NCI-H1417 treated with DMSO at 0.1 percent for 48 hours (cell line): ENCODE results near the gene MUC6.
A peak's percentile ranks its signal among the peaks of the same experiment; 100 is the strongest.

Experiments
- DNase-seq: peaks from one replicate; lab custom pipeline; 2025; lab: John Stamatoyannopoulos, UW

The MUC6 gene

GRCh38 chr11:1052133-1053011 lies 15.9 kb upstream of the MUC6 start:
- no peak for DNase-seq

DNA sequence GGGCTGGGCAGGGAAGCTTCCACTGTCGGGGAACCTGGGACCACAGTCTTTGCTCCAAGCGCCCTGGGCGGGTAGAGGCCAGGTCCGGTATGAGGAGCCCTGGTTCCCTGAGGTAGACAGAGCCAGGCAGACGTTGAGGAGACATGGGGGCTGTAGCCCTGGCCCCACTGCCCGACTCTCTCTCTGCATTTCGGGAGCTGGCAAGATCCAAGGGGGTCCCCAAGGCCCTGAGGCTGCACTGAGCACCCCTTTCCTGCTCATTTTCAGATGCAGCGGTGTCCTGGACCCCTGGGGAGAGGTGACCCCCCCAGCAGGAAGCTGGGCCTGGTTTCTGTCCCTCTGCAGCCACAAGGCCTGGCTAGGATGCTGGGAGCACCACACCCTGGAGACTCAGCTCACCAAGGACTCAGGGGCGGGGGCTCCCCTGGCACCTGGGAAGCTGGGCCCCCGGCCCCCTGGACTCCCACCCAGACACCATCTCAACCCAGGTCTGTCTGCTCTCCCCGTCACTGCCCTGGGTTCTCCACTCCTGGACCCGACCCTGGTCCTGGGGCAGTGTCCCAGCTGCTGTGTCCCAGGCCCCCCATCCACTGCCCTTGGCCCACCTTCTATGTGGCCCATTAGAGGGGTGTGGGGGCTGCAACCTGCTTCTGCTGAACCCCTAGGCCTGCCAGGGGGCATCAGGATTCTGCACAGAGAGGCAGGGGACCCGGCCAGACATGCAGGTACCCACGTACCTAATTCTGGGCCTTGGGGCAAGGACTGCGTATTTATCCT lies 15.0 kb upstream of the MUC6 start:
- DNase-seq, result no peak

DNA sequence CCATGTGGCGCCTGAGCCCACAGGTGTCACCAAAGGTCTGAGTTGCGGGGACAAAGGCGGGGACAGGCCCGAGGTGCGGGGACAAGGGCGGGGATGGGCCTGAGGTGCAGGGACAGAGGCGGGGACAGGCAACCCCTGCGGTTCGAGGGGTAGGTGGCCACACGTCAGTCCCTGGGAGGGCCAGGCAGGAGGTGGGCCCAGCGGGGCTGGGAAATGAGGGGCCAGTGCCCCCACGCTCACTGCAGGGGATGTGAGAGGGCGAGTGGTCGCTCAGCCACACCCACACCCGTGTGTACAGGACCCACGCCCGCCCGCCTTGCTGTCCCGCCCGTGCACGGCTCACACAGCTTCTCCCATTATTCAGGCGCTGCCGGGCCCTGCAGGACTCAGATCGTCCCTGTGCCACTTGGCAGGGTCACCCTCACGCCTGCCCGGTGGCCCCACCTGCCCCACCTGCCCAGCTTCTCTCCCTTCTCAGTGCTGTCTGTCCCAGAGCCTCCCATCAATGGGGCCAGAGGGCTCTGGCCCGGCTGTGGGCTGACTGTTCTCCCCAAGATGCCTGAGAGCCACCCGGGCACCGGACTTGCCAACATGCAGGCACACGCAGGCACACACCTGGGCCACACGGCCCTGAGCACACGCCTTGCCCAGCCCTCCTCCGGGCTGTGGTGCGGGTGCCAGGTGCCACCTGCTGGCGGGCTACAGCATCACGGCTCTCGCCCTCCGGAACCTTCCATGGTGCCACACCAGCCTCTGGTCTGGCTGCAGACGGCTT lies 14.2 kb upstream of the MUC6 start:
- DNase-seq, result peak; percentile 17

DNA sequence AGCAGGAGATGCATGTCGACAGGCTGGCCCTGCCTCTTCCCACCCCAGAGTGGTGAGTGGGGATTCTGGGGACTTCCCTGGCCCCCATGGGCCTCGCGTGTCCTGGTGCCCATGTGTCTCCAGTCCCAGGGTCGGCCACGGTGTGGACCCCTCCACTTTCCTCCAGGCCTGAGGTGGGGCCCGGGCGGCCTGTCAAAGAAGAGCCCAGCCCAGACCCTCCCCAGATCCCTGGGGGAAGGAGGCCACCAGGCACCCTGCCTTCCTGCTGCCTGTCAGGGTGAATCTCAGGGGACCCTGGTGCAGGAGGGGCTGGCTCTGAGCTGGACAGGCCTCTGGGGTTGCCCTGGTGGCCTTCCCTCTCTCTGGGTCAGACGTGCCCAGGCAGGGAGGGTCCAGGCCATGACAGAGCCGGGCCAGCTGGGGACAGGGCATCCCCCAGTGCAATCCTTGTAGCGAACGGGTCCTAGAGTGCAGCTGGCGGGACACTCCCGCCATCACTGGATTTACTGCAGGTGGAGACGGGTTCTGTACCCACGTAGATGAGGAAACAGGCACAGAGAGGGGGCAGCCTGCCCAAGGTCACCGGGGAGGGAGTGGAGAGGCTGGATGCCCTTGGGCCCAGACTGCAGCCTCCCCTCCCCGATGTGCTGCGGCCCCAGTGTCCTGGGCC lies 13.5 kb upstream of the MUC6 start:
- DNase-seq, result no peak

GRCh38 chr11:1049431-1049891 lies 12.9 kb upstream of the MUC6 start:
- no peak for DNase-seq

DNA sequence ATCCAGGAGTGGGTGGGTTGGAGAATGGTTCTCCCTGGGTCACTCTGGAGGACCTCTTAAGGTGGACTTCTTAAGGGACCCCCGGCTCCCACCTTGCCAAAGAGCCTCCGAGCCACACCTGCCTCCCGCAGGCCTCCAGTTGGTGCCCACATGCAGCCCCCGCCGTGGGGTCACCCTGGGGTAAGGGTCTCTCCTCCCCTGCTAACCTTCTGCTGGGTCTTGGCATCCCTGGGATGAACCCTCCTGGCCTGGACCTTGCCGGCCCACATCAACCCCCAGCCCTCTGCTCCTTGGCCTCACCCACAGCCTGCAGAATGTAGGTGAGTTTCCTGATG lies 12.5 kb upstream of the MUC6 start:
- no peak for DNase-seq

DNA sequence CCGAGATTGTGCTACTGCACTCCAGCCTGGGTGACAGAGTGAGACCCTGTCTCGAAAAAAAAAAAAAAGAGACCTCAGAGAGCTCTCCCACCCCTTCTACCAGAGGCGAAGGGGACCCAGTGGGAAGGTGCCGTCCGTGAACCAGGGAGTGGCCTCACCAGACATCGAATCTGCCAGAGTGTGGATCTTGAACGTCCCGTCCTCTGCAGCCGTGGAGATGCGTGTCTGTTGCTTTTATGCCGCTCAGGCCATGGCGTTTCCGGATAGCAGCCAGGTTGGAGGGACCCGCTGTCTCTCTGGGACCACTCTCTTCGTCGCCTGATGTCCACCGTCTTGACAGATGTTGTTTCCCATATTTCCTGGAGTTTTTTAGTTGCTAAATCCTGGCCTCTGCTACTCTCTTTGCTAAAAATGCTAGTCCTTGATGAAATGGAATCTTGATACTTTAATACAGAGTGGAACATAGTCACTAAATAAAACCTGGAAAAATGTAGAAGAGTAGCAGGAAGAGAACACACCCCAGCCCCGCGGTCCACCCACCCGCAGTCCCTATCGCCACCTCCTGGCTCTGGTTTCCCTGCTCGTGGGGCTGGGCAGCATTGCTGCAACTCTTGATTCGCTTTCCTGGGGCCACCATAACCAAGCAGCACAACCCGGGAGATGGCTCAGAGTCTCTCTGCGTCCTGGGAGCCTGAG lies 12.0 kb upstream of the MUC6 start:
- no peak for DNase-seq

- no peak for DNase-seq
Observed at GRCh38 chr11:1047595-1048156, 11.2 kb upstream of the MUC6 start.

- DNase-seq, result no peak
Observed at GRCh38 chr11:1044160-1044559, 7.6 kb upstream of the MUC6 start.

GRCh38 chr11:1043563-1044096 lies 7.1 kb upstream of the MUC6 start:
- DNase-seq, result no peak

- DNase-seq, result no peak
Observed at GRCh38 chr11:1042626-1043562, 6.4 kb upstream of the MUC6 start.

DNA sequence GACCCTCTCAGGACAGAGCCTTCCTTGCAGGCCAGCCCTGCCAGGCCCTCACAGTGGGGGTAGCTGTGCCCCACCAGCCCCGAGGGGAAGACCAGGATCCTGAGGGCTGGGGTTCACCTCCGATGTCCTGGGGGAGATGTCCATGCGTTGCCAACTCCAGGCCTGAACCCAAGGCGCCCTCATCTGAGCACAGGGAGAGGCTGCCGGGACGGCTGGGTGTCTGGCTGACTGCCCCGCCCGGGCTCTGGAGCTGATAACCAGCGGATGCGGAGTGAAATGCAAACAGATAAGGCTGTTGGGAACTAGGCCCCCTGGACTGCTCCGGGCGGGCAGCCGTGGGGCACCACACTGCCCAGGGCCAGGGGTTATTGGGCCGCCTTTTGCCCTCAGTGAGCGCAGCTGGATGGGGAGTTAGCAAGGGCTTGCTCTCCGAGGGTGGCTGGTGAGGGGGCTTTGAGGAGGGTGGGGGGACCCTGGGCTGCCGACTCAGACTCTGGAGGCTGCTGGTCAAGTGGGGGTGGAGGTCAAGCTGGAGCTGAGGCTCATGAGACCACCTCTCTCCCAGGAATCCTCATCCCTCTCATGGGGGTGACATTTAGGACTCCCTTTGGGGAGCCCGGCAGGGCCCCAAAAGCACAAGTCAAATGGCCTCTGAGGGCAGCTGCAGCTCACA lies 5.6 kb upstream of the MUC6 start:
- DNase-seq, result no peak

DNA sequence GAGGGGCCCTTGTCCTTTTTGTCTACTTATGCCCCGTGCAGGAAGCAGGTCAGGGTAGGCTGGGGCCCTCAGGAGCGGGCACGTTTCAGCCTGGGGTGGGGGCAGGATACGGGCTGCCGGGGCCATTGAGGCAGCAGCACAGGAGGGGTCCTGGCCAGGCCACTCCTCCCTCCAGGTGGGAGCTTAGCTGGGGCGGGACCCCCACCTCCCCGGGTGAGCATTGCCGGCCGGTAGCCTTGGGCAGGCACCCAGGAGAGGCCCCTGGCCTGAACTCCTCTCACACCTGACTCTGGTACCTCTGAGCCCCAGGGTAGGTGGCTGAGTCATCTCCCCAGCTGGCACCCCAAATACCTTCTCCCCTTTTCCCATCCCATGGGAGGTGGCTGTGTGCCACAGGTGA lies 5.0 kb upstream of the MUC6 start:
- DNase-seq, result no peak

GRCh38 chr11:1041149-1041467 lies 4.6 kb upstream of the MUC6 start:
- no peak for DNase-seq

DNA sequence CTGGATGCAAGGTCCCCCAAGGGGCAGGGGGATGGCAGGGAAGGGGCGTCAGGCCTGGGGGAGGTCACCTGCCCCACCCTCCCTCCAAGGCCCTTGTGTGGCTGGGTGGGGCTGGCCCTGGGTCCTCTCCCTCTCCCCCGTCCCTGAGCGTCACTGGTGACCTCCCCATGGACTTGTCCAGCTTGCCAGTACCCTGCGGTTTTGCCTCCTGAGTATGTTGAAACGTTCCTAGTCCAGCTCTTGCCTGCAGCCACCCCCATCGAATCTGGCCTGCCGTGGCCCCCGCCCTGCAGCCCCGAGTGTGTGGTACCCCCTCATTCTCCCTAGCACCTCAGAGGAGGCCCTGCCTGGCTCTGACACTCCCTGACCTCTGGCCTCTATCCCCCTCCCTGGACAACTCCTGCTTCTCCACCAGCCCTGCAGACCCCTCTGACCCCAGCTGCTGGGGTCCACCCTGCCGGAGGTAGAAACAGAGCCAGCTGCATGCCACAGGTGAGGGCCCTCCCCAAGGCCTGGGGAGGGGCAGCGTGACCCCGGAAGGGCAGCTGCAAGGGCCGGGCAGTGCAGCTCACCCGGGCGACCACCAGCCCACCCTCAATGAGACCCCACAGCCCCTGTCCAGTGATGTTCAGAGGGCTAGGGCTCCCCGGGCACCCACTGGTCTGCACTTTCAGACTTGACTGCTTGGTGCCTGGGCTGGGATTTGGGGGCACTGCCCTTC lies 4.1 kb upstream of the MUC6 start:
- no peak for DNase-seq

GRCh38 chr11:1039481-1040427 lies 3.2 kb upstream of the MUC6 start:
- DNase-seq, result no peak

GRCh38 chr11:1038921-1039320 lies 2.4 kb upstream of the MUC6 start:
- DNase-seq, result no peak
